Sigmoid colon (tissue), 7 donors: ENCODE data around the gene DPCD. TPM values are rescaled to one million over a fixed set of nuclear protein-coding genes. Genes with fewer than 3 reads are reported as not detected.

Source experiments
- DNase-seq: peaks from one replicate; pipeline ENCODE4 v3.0.0-alpha.2; 2019
- H3K27ac ChIP-seq, 4 donors: fragments of 200-600 bp; sonication (generic); one replicate each; pipeline ENCODE4 v1.5.1; 2016 to 2019; ENCODE audit warnings: mild to moderate bottlenecking in 1 of 4
- H3K27me3 ChIP-seq, 3 donors: fragments of 200-600 bp; sonication (generic); one replicate each; pipeline ENCODE4 v1.5.1; 2019; ENCODE audit warnings: mild to moderate bottlenecking in 1 of 3
- H3K36me3 ChIP-seq, 4 donors: fragments of 200-600 bp; sonication (generic); one replicate each; pipeline ENCODE4 v1.5.1; 2016 to 2019
- H3K4me1 ChIP-seq, 4 donors: fragments of 200-600 bp; sonication (generic); one replicate each; pipeline ENCODE4 v1.5.1; 2017 to 2019
- H3K4me3 ChIP-seq, 4 donors: fragments of 200-600 bp; sonication (generic); one replicate each; pipeline ENCODE4 v1.5.1; 2017 to 2019; ENCODE audit warnings: mild to moderate bottlenecking in 2 of 4, moderate library complexity in 1 of 4
- H3K9me3 ChIP-seq, 4 donors: fragments of 200-600 bp in 3 of 4; sonication (generic) in 3 of 4; one replicate each; pipeline versions ENCODE4 v1.5.1 to v1.6.1; 2013 to 2019
- EP300 ChIP-seq, 4 donors: sonication (generic); formaldehyde crosslinking; IDR thresholded peaks; one replicate each; pipeline ENCODE4 v1.6.1; 2017; ENCODE audit warnings: antibody characterized with exemption in 4 of 4
- POLR2A ChIP-seq, 2 donors: fragments of 450-650 bp; IDR thresholded peaks; one replicate each; pipeline ENCODE4 v1.6.1; 2016; ENCODE audit warnings: antibody characterized with exemption in 2 of 2, mild to moderate bottlenecking in 2 of 2, moderate library complexity in 2 of 2
- POLR2AphosphoS5 ChIP-seq, 4 donors: sonication (generic); formaldehyde crosslinking; IDR thresholded peaks; one replicate each; pipeline ENCODE4 v1.6.1; 2017; ENCODE audit warnings: antibody characterized with exemption in 4 of 4
- WGBS, 2 donors: extraction: QIAGEN DNeasy Blood & Tissue Kit; methylation state at CpG; one replicate each; pipeline ENCODE4 v1.1.7; 2013; 5-methylcytosine and 5-hydroxymethylcytosine counted together
- intact Hi-C: fragments of 100-400 bp; cut with DNase I; formaldehyde crosslinking; loops from one replicate; pipeline ENCODE4 v1.15.1; 2023
- polyA plus RNA-seq, 3 donors: library from polyadenylated mRNA; stranded (reverse); fragments of 200-250 nt; gene quantifications; one replicate each; pipeline ENCODE4 v1.2.3, GENCODE V29; 2013
- total RNA-seq, 4 donors: library from RNA; depleted of rRNA; stranded (reverse); fragments of >200 nt; gene quantifications; one replicate each; pipeline ENCODE4 v1.1.0, GENCODE V29; 2016
- TF ChIP-seq, protein P1 (sequence below), 4 experiments: fragments of 450-650 bp in 3 of 4; fragments of 200-600 bp in 1 of 4; IDR thresholded peaks; one replicate each; pipeline ENCODE4 v1.5.1; 2016 to 2019; ENCODE audit warnings: antibody characterized with exemption in 4 of 4, mild to moderate bottlenecking in 3 of 4, moderate library complexity in 2 of 4
- donor health status: healthy with polysubstance abuse.
- donor health status: Bipolar disorder and iron deficiency.
- donor health status: healthy.

The DPCD gene
- total and polyA plus RNA-seq, 7 donors: 13.2 to 80.2 (median 25.7) TPM

DNA sequence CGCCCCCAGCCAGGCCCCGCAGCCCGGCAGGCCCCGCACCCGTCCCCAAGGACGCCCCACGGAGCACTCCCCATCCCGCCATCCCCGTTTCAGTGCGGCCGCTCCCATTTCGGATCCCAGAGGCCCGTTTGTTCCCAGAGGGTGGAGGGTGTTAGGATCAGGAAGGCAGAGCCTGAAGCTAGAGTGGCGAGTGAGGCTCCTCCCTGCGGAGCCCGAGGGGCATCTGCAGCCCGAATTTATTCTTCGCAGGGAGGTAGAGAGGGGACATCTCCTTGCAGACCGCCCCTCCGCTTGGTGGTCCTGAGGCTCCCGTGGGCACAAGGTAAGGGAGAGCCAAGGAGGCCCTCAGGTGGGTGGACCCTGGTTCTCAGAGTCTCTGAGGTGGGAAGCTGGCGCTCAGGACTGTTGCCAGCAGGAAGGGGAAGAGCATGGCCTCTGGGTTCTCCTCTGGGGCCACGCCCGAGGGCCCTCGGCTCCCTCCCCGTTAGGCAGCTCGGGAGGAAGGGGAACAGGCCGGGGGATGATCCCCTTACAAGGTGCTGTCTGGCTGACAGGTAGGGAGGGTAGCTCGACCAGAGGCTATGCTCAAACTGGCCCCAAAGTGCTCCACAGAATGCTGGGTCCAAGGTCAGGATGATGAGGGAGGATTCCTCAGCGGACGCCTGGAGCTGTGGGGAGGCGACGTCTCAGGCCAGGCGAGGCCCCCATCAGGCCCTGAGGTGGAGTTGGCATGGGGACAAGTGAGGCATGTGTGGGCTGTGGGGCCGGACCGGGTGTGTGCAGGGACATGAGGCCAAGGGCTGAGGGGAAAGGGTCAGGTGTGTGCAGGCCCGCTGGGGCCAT is 17.5 kb upstream of the DPCD start:
- 3 to 10% methylated on average over 37 of the region's 37 CpGs for WGBS, 2 donors

DNA sequence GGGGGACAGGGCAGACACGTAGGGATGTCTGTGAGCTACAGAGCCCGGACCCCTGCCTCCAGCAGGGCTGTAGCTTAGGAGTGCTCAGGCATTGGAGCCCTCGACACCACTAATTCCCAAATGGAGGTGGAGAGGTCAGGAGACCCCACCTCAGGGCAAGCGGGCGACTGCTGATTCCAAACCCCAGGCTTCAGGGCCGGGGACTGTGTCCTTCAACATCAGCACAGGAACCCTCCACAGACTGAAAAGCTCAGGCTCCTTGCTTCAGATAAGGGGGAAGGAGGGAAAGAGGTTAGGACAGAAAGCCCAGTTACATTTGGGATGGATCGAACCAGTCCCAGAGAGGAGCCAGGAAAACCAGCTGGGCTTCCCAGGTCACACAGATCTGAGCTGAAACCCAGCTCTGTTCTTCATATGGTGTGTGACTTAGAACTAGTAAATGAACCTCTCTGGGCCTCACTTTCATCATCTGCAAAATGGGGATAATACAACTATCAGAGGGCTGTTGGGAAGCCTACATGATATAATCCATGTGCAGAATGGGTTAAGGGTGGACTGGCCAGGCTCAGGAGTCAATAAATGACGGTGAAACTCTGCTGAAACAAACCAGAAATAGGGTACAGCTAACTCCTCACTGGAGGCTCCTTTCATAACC is 16.7 kb upstream of the DPCD start:
- H3K27me3 ChIP-seq: peaks cover 29 to 47% (median 39%) of the 10 kb centered on the region in 3 donors
- H3K4me3 ChIP-seq: no peak overlapping the region
- peaks cover 0 to 23% (median 22%) of the 10 kb centered on the region in 4 donors for H3K4me1 ChIP-seq
- H3K9me3 ChIP-seq: peaks cover 0 to 4% (median 3%) of the 10 kb centered on the region in 4 donors
- WGBS, 2 donors: 60 to 79% methylated on average over 8 of the region's 8 CpGs
- TF ChIP-seq, protein P1, sequence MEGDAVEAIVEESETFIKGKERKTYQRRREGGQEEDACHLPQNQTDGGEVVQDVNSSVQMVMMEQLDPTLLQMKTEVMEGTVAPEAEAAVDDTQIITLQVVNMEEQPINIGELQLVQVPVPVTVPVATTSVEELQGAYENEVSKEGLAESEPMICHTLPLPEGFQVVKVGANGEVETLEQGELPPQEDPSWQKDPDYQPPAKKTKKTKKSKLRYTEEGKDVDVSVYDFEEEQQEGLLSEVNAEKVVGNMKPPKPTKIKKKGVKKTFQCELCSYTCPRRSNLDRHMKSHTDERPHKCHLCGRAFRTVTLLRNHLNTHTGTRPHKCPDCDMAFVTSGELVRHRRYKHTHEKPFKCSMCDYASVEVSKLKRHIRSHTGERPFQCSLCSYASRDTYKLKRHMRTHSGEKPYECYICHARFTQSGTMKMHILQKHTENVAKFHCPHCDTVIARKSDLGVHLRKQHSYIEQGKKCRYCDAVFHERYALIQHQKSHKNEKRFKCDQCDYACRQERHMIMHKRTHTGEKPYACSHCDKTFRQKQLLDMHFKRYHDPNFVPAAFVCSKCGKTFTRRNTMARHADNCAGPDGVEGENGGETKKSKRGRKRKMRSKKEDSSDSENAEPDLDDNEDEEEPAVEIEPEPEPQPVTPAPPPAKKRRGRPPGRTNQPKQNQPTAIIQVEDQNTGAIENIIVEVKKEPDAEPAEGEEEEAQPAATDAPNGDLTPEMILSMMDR (IDR thresholded peaks at IDR 0.05): no peak
- no peak for TF ChIP-seq POLR2A (IDR thresholded peaks at IDR 0.05)
- no peak for TF ChIP-seq POLR2AphosphoS5 (IDR thresholded peaks at IDR 0.05)
- TF ChIP-seq EP300 (IDR thresholded peaks at IDR 0.05): no peak
- no peak for DNase-seq
- no peak overlapping the region for H3K27ac ChIP-seq
- H3K36me3 ChIP-seq: no peaks in the 10 kb centered on the region
- intact Hi-C loops: loop anchor here (2.0 kb wide), 1 partner anchor 411 kb away; no protein-coding TSS in a partner anchor

More for the DNA sequence above, 17.5 kb upstream of the DPCD start:
- H3K27me3 ChIP-seq: peaks cover 36 to 54% (median 46%) of the 10 kb centered on the region in 3 donors
- TF ChIP-seq, protein P1 (IDR thresholded peaks at IDR 0.05): peak in 1 of 4 experiments; percentile 53
- TF ChIP-seq EP300 (IDR thresholded peaks at IDR 0.05): no peak
- peaks cover 0 to 4% (median 3%) of the 10 kb centered on the region in 4 donors for H3K9me3 ChIP-seq
- no peak overlapping the region for H3K27ac ChIP-seq
- intact Hi-C loops: loop anchor here (2.0 kb wide), 1 partner anchor 410 kb away; no protein-coding TSS in a partner anchor
- H3K4me1 ChIP-seq: peaks cover 0 to 26% (median 24%) of the 10 kb centered on the region in 4 donors
- DNase-seq: no peak
- H3K36me3 ChIP-seq: no peaks in the 10 kb centered on the region
- H3K4me3 ChIP-seq: peak overlapping the region; percentile 13 to 61 (median 48)

DNA sequence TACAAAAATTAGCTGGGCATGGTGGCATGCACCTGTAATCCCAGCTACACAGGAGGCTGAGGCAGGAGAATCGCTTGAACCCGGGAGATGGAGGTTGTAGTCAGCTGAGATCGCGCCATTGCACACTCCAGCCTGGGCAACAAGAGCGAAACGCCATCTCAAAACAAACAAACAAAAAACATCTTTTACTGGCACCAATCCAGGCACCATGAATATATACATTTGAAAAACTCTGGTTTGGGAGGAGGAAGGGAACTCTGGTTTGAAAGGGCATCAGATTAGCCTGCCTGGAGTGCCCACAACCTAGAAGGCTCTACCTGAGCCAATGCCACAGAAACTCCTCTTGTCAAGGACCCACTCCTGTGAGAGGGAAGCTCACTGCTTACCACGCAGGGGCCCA is 16.0 kb upstream of the DPCD start:
- TF ChIP-seq EP300 (IDR thresholded peaks at IDR 0.05): no peak
- no peak for TF ChIP-seq POLR2A (IDR thresholded peaks at IDR 0.05)
- no peak for TF ChIP-seq POLR2AphosphoS5 (IDR thresholded peaks at IDR 0.05)
- TF ChIP-seq, protein P1 (IDR thresholded peaks at IDR 0.05): no peak
- H3K36me3 ChIP-seq: peaks cover 0 to under 1% (median 0%) of the 10 kb centered on the region in 4 donors
- peaks cover 0 to 4% (median 3%) of the 10 kb centered on the region in 4 donors for H3K9me3 ChIP-seq
- peaks cover 0 to 19% (median 17%) of the 10 kb centered on the region in 4 donors for H3K4me1 ChIP-seq
- no peak overlapping the region for H3K27ac ChIP-seq
- no peak overlapping the region for H3K4me3 ChIP-seq
- WGBS, 2 donors: 80 to 89% methylated on average over 7 of the region's 7 CpGs
- intact Hi-C loops: no loop called here
- no peak for DNase-seq
- H3K27me3 ChIP-seq: peaks cover 25 to 39% (median 32%) of the 10 kb centered on the region in 3 donors

DNA sequence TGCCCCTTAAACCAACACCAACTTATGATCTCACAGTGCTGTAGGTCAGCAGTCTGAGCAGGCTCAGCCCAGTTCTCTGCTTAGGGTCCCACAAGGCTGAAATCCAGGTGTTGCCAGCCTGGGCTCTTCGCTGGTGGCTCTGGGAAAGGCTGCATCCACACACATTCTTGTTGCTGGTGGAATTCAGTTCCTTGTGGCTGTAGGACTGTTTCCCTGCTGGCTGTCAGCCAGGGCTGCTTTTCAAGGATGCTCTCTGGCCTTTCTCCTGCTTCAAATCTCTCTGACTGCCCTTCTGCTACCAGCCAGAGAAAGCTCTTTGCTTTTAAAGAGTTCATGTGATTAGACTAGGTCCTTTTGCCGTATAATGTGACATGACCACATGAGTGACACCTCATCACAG is 15.3 kb upstream of the DPCD start:
- no peak for TF ChIP-seq POLR2AphosphoS5 (IDR thresholded peaks at IDR 0.05)
- TF ChIP-seq, protein P1 (IDR thresholded peaks at IDR 0.05): no peak
- TF ChIP-seq EP300 (IDR thresholded peaks at IDR 0.05): no peak
- TF ChIP-seq POLR2A (IDR thresholded peaks at IDR 0.05): no peak
- intact Hi-C loops: no loop called here
- no peak overlapping the region for H3K4me3 ChIP-seq
- H3K4me1 ChIP-seq: peaks cover 0 to 19% (median 17%) of the 10 kb centered on the region in 4 donors
- peaks cover 0 to 7% (median 0%) of the 10 kb centered on the region in 4 donors for H3K36me3 ChIP-seq
- H3K27me3 ChIP-seq: peaks cover 25 to 33% (median 25%) of the 10 kb centered on the region in 3 donors
- H3K27ac ChIP-seq: no peak overlapping the region
- DNase-seq: no peak
- H3K9me3 ChIP-seq: peaks cover 0 to 4% (median 3%) of the 10 kb centered on the region in 4 donors
- 91 to 93% methylated on average over 2 of the region's 2 CpGs for WGBS, 2 donors
